GM18870 (cell line): ENCODE measurements around the gene SYNJ1.
A peak's percentile ranks its signal among the peaks of the same experiment; 100 is the strongest.
"Not testable (repeated sequence)": the region's sequence is repeated elsewhere in the genome, so short reads cannot be mapped to it uniquely, and the experiment has no call there.

Experiments used
- ATAC-seq: cut with Tn5 transposase; IDR thresholded peaks from one replicate; pipeline ENCODE4 v1.9.1; 2021; ENCODE audit warnings: moderate library complexity; ENCODE audit not compliant: unreplicated experiment

SYNJ1 gene

GRCh38 chr21:32739946-32740345 is 12.1 kb upstream of the SYNJ1 start:
- no peak for ATAC-seq

- ATAC-seq: not testable (repeated sequence)
Measured at GRCh38 chr21:32736083-32736482, 8.3 kb upstream of the SYNJ1 start.

- ATAC-seq: no peak
Measured at GRCh38 chr21:32735524-32735923, 7.7 kb upstream of the SYNJ1 start.

- no peak for ATAC-seq
Measured at GRCh38 chr21:32733990-32734613, 6.3 kb upstream of the SYNJ1 start.

GRCh38 chr21:32733356-32733755 is 5.5 kb upstream of the SYNJ1 start:
- no peak for ATAC-seq

GRCh38 chr21:32732544-32732943 is 4.7 kb upstream of the SYNJ1 start:
- no peak for ATAC-seq

GRCh38 chr21:32728848-32729247 is 1.0 kb upstream of the SYNJ1 start:
- no peak for ATAC-seq

- no peak for ATAC-seq
Measured at GRCh38 chr21:32728456-32728839, 635 bp upstream of the SYNJ1 start.

- no peak for ATAC-seq
Measured at GRCh38 chr21:32726839-32727686, 750 bp downstream of the SYNJ1 start.

- ATAC-seq: no peak
Measured at GRCh38 chr21:32719085-32719484, 8.7 kb downstream of the SYNJ1 start.

GRCh38 chr21:32717851-32718316 is 9.9 kb downstream of the SYNJ1 start:
- no peak for ATAC-seq

- no peak for ATAC-seq
Measured at GRCh38 chr21:32716486-32716885, 11.3 kb downstream of the SYNJ1 start.

- ATAC-seq: no peak
Measured at GRCh38 chr21:32713726-32714125, 14.1 kb downstream of the SYNJ1 start.

- ATAC-seq: no peak
Measured at GRCh38 chr21:32712641-32713040, 15.2 kb downstream of the SYNJ1 start.

GRCh38 chr21:32712043-32712442 is 15.8 kb downstream of the SYNJ1 start:
- ATAC-seq: peak; percentile 99

GRCh38 chr21:32710987-32711386 is 16.8 kb downstream of the SYNJ1 start:
- ATAC-seq: no peak

GRCh38 chr21:32710069-32710784 is 17.6 kb downstream of the SYNJ1 start:
- no peak for ATAC-seq

GRCh38 chr21:32708069-32708468 is 19.7 kb downstream of the SYNJ1 start:
- ATAC-seq: no peak

GRCh38 chr21:32705901-32706300 is 21.9 kb downstream of the SYNJ1 start:
- no peak for ATAC-seq

GRCh38 chr21:32705139-32705538 is 22.7 kb downstream of the SYNJ1 start:
- ATAC-seq: no peak

- no peak for ATAC-seq
Measured at GRCh38 chr21:32702702-32703101, 25.1 kb downstream of the SYNJ1 start.
